HepG2 (cell line): ENCODE measurements around the gene NAP1L4. TPM values are rescaled to one million over a fixed set of nuclear protein-coding genes. Genes with fewer than 3 reads are reported as not detected.

Experiments
- FOXM1 ChIP-seq: sonication (generic); formaldehyde crosslinking; IDR thresholded peaks from 2 replicates; pipeline ENCODE4 v1.5.0; 2020; ENCODE audit warnings: missing genetic modification reagents
- SMAD3 ChIP-seq: sonication (generic); formaldehyde crosslinking; IDR thresholded peaks from 2 replicates; pipeline ENCODE4 v1.4.0; 2020; ENCODE audit warnings: missing genetic modification reagents
- STAG1 ChIP-seq: sonication (generic); formaldehyde crosslinking; IDR thresholded peaks from 2 replicates; pipeline ENCODE4 v1.4.0; 2020; ENCODE audit warnings: missing genetic modification reagents
- THYN1 ChIP-seq: sonication (generic); formaldehyde crosslinking; IDR thresholded peaks from 2 replicates; pipeline ENCODE4 v1.8.1; 2023; ENCODE audit warnings: low read depth, mild to moderate bottlenecking, moderate library complexity, missing genetic modification reagents, borderline replicate concordance
- ZNF451 ChIP-seq: sonication (generic); formaldehyde crosslinking; IDR thresholded peaks from 2 replicates; pipeline ENCODE4 v1.5.0; 2020; ENCODE audit warnings: mild to moderate bottlenecking, missing genetic modification reagents
- ZNF879 ChIP-seq: sonication (generic); formaldehyde crosslinking; IDR thresholded peaks from 2 replicates; pipeline ENCODE4 v1.8.1; 2023; ENCODE audit warnings: missing genetic modification reagents
- polyA plus RNA-seq, 8 experiments: library from polyadenylated mRNA; depleted of rRNA in 3 of 8; stranded (reverse) in 7 of 8; unstranded in 1 of 8; fragments of >200 nt; fragmentation: Illumina TruSeq in 4 of 8; extraction: Trizol in 4 of 8; gene quantifications; 2 replicates each; pipeline versions ENCODE4 v1.2.1 to v1.2.3, GENCODE V29; 2011 to 2016; ENCODE audit warnings: low read depth in 4 of 8, missing spikeins in 1 of 8, mixed read lengths in 1 of 8; ENCODE audit not compliant: insufficient read depth in 1 of 8
- total RNA-seq, 5 experiments: library from RNA; depleted of rRNA; stranded (reverse); fragments of >200 nt; fragmentation: Illumina TruSeq; extraction: Trizol; gene quantifications; 2 replicates each; pipeline ENCODE4 v1.2.3, GENCODE V29; 2016; ENCODE audit warnings: low read depth in 1 of 5
- TF ChIP-seq, protein P1 (sequence below): sonication (generic); formaldehyde crosslinking; IDR thresholded peaks from 2 replicates; pipeline ENCODE4 v1.4.0; 2020; ENCODE audit warnings: mild to moderate bottlenecking, missing genetic modification reagents
- TF ChIP-seq, protein P2 (sequence below): sonication (generic); formaldehyde crosslinking; IDR thresholded peaks from 2 replicates; pipeline ENCODE4 v1.5.0; 2020; ENCODE audit warnings: mild to moderate bottlenecking, missing genetic modification reagents, moderate library complexity
- TF ChIP-seq, protein P3 (sequence below): sonication (generic); formaldehyde crosslinking; IDR thresholded peaks from 2 replicates; pipeline ENCODE4 v1.5.0; 2020; ENCODE audit warnings: mild to moderate bottlenecking, missing genetic modification reagents, borderline replicate concordance
- TF ChIP-seq, protein P4 (sequence below): fragments of 450-650 bp; IDR thresholded peaks from 2 replicates; pipeline ENCODE4 v1.6.1; 2017; ENCODE audit warnings: mild to moderate bottlenecking
- TF ChIP-seq, protein P5 (sequence below): sonication (generic); formaldehyde crosslinking; IDR thresholded peaks from 2 replicates; pipeline ENCODE4 v1.4.0; 2020; ENCODE audit warnings: low read depth, mild to moderate bottlenecking, missing genetic modification reagents

The NAP1L4 gene
- total and polyA plus RNA-seq, 2 of the 13 experiments (the other 11 are each of a cell fraction or from before 2014, with no cell fraction given) = 64.0 to 186 TPM

DNA sequence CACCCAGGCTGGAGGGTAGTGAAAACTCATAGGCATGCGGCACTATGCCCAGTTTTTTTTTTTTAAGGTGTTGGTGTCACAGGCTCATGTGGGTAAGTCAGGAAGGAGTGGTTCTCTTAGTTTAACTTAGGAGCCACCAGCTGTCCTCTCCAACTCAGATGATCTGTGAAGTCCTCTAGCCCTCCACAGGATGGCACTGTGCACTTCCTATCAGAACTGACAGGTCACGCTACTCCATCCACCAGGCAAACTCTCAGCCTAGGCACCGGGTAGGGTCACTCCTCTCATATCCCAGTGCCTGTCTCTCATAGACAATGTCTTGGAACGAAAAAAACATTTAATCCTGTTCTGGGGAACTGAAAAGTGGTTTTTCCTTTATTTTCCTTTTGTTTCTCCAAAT is 16.5 kb downstream of the NAP1L4 start (continued):
- TF ChIP-seq, protein P1, sequence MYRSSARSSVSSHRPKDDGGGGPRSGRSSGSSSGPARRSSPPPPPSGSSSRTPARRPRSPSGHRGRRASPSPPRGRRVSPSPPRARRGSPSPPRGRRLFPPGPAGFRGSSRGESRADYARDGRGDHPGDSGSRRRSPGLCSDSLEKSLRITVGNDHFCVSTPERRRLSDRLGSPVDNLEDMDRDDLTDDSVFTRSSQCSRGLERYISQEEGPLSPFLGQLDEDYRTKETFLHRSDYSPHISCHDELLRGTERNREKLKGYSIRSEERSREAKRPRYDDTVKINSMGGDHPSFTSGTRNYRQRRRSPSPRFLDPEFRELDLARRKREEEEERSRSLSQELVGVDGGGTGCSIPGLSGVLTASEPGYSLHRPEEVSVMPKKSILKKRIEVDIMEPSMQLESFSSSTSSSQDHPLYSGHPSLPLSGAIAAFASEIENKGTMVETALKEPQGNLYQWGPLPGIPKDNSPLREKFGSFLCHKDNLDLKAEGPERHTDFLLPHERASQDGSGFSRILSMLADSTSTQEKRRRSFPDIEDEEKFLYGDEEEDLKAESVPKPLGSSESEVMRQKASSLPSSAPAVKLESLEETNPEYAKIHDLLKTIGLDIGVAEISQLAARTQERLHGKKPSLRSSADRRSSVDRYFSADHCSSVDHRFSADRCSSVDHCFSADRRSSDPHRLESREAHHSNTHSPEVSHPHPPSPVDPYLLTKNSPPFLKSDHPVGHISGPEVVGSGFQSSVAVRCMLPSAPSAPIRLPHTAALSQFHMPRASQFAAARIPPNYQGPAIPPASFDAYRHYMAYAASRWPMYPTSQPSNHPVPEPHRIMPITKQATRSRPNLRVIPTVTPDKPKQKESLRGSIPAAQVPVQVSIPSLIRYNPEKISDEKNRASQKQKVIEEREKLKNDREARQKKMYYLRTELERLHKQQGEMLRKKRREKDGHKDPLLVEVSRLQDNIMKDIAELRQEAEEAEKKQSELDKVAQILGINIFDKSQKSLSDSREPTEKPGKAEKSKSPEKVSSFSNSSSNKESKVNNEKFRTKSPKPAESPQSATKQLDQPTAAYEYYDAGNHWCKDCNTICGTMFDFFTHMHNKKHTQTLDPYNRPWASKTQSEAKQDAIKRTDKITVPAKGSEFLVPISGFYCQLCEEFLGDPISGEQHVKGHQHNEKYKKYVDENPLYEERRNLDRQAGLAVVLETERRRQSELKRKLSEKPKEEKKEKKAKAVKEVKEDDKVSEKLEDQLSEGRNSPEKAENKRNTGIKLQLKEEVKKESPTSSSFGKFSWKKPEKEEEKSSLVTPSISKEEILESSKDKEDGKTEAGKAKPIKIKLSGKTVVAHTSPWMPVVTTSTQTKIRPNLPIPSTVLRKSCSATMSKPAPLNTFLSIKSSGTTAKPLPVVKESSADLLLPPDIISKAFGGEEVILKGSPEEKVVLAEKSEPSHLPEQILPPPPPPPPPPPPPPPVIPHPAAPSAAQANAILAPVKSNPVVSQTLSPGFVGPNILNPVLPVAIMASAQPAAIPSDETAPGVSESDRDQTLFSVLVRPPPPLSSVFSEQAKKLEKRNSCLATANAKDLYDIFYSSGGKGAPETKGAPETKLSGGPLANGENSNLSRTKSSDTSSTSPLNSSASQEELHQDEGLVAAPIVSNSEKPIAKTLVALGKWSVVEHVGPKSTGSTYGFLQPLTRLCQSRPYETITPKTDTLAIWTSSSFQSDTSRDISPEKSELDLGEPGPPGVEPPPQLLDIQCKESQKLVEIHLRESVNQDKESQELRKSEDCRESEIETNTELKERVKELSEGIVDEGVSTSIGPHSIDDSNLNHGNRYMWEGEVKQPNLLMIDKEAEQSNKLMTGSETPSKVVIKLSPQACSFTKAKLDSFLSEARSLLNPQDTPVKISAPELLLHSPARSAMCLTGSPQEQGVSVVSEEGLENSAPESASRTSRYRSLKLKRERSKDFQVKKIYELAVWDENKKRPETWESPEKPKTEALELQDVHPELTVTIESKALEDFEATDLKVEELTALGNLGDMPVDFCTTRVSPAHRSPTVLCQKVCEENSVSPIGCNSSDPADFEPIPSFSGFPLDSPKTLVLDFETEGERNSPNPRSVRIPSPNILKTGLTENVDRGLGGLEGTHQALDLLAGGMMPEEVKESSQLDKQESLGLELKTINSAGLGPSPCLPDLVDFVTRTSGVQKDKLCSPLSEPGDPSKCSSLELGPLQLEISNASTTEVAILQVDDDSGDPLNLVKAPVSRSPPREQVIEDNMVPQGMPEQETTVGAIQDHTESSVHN (CRISPR knock-in tag) = no peak
- TF ChIP-seq, protein P2, sequence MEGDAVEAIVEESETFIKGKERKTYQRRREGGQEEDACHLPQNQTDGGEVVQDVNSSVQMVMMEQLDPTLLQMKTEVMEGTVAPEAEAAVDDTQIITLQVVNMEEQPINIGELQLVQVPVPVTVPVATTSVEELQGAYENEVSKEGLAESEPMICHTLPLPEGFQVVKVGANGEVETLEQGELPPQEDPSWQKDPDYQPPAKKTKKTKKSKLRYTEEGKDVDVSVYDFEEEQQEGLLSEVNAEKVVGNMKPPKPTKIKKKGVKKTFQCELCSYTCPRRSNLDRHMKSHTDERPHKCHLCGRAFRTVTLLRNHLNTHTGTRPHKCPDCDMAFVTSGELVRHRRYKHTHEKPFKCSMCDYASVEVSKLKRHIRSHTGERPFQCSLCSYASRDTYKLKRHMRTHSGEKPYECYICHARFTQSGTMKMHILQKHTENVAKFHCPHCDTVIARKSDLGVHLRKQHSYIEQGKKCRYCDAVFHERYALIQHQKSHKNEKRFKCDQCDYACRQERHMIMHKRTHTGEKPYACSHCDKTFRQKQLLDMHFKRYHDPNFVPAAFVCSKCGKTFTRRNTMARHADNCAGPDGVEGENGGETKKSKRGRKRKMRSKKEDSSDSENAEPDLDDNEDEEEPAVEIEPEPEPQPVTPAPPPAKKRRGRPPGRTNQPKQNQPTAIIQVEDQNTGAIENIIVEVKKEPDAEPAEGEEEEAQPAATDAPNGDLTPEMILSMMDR (CRISPR knock-in tag) = peak; percentile 70
- no peak for TF ChIP-seq THYN1
- TF ChIP-seq STAG1 (CRISPR knock-in tag) = peak; percentile 59
- no peak for TF ChIP-seq FOXM1
- TF ChIP-seq, protein P3, sequence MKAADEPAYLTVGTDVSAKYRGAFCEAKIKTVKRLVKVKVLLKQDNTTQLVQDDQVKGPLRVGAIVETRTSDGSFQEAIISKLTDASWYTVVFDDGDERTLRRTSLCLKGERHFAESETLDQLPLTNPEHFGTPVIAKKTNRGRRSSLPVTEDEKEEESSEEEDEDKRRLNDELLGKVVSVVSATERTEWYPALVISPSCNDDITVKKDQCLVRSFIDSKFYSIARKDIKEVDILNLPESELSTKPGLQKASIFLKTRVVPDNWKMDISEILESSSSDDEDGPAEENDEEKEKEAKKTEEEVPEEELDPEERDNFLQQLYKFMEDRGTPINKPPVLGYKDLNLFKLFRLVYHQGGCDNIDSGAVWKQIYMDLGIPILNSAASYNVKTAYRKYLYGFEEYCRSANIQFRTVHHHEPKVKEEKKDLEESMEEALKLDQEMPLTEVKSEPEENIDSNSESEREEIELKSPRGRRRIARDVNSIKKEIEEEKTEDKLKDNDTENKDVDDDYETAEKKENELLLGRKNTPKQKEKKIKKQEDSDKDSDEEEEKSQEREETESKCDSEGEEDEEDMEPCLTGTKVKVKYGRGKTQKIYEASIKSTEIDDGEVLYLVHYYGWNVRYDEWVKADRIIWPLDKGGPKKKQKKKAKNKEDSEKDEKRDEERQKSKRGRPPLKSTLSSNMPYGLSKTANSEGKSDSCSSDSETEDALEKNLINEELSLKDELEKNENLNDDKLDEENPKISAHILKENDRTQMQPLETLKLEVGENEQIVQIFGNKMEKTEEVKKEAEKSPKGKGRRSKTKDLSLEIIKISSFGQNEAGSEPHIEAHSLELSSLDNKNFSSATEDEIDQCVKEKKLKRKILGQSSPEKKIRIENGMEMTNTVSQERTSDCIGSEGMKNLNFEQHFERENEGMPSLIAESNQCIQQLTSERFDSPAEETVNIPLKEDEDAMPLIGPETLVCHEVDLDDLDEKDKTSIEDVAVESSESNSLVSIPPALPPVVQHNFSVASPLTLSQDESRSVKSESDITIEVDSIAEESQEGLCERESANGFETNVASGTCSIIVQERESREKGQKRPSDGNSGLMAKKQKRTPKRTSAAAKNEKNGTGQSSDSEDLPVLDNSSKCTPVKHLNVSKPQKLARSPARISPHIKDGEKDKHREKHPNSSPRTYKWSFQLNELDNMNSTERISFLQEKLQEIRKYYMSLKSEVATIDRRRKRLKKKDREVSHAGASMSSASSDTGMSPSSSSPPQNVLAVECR (CRISPR knock-in tag) = 0 out of 2 replicates have a peak, but pooled peaks have one; percentile 20
- TF ChIP-seq ZNF879 (CRISPR knock-in tag) = no peak
- TF ChIP-seq, protein P4, sequence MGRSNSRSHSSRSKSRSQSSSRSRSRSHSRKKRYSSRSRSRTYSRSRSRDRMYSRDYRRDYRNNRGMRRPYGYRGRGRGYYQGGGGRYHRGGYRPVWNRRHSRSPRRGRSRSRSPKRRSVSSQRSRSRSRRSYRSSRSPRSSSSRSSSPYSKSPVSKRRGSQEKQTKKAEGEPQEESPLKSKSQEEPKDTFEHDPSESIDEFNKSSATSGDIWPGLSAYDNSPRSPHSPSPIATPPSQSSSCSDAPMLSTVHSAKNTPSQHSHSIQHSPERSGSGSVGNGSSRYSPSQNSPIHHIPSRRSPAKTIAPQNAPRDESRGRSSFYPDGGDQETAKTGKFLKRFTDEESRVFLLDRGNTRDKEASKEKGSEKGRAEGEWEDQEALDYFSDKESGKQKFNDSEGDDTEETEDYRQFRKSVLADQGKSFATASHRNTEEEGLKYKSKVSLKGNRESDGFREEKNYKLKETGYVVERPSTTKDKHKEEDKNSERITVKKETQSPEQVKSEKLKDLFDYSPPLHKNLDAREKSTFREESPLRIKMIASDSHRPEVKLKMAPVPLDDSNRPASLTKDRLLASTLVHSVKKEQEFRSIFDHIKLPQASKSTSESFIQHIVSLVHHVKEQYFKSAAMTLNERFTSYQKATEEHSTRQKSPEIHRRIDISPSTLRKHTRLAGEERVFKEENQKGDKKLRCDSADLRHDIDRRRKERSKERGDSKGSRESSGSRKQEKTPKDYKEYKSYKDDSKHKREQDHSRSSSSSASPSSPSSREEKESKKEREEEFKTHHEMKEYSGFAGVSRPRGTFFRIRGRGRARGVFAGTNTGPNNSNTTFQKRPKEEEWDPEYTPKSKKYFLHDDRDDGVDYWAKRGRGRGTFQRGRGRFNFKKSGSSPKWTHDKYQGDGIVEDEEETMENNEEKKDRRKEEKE = no peak
- TF ChIP-seq, protein P5, sequence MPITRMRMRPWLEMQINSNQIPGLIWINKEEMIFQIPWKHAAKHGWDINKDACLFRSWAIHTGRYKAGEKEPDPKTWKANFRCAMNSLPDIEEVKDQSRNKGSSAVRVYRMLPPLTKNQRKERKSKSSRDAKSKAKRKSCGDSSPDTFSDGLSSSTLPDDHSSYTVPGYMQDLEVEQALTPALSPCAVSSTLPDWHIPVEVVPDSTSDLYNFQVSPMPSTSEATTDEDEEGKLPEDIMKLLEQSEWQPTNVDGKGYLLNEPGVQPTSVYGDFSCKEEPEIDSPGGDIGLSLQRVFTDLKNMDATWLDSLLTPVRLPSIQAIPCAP (CRISPR knock-in tag) = no peak
- no peak for TF ChIP-seq SMAD3 (CRISPR knock-in tag)
- no peak for TF ChIP-seq ZNF451 (CRISPR knock-in tag)
